ENCODE measurements around the gene PNMA8B.

Gene PNMA8B

DNA sequence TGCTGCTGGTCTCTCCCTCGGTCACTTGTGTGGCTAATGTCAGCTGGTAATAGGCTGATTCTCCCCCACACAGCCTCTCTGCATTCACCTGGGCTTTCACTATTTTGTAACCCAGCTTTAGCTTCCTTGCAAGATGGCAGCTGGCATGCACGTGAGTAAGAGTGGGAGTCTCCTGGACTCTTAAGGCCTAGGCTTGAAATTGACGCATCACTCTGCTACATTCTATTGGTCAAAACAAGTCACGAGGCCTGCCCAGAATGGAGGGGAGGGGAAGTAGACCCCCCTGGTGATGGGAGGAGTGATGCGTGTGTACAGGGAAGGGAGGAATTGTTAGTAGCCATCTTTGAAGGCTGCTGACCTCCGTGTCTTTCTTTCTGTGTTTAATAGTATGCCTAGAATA is 24.9 kb upstream of the PNMA8B start:
- TF ChIP-seq TCF12 (IDR thresholded peaks at IDR 0.05; ENCODE audit: low read depth) (no peak), TAF1 (IDR thresholded peaks at IDR 0.05; ENCODE audit: low read depth) (no peak), FOXM1 (IDR thresholded peaks at IDR 0.05; ENCODE audit: borderline replicate concordance, low read depth) (no peak), EGR1 (IDR thresholded peaks at IDR 0.05) (no peak), YY1 (IDR thresholded peaks at IDR 0.05; ENCODE audit: low read depth) (no peak), TEAD4 (IDR thresholded peaks at IDR 0.05) (no peak), EP300 (IDR thresholded peaks at IDR 0.05; ENCODE audit: borderline replicate concordance) (no peak), ZBTB7A (IDR thresholded peaks at IDR 0.05; ENCODE audit: low read depth) (no peak), CEBPB (IDR thresholded peaks at IDR 0.05) (no peak), CREB1 (IDR thresholded peaks at IDR 0.05; ENCODE audit: low read depth) (no peak), RAD21 (IDR thresholded peaks at IDR 0.05; ENCODE audit: low read depth) (no peak), NFIC (IDR thresholded peaks at IDR 0.05) (no peak)
- TF ChIP-seq, protein P1, sequence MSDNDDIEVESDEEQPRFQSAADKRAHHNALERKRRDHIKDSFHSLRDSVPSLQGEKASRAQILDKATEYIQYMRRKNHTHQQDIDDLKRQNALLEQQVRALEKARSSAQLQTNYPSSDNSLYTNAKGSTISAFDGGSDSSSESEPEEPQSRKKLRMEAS (IDR thresholded peaks at IDR 0.05) = no peak
- TF ChIP-seq, protein P2, sequence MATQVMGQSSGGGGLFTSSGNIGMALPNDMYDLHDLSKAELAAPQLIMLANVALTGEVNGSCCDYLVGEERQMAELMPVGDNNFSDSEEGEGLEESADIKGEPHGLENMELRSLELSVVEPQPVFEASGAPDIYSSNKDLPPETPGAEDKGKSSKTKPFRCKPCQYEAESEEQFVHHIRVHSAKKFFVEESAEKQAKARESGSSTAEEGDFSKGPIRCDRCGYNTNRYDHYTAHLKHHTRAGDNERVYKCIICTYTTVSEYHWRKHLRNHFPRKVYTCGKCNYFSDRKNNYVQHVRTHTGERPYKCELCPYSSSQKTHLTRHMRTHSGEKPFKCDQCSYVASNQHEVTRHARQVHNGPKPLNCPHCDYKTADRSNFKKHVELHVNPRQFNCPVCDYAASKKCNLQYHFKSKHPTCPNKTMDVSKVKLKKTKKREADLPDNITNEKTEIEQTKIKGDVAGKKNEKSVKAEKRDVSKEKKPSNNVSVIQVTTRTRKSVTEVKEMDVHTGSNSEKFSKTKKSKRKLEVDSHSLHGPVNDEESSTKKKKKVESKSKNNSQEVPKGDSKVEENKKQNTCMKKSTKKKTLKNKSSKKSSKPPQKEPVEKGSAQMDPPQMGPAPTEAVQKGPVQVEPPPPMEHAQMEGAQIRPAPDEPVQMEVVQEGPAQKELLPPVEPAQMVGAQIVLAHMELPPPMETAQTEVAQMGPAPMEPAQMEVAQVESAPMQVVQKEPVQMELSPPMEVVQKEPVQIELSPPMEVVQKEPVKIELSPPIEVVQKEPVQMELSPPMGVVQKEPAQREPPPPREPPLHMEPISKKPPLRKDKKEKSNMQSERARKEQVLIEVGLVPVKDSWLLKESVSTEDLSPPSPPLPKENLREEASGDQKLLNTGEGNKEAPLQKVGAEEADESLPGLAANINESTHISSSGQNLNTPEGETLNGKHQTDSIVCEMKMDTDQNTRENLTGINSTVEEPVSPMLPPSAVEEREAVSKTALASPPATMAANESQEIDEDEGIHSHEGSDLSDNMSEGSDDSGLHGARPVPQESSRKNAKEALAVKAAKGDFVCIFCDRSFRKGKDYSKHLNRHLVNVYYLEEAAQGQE (IDR thresholded peaks at IDR 0.05; ENCODE audit: low read depth) = no peak
- TF ChIP-seq, protein P3, sequence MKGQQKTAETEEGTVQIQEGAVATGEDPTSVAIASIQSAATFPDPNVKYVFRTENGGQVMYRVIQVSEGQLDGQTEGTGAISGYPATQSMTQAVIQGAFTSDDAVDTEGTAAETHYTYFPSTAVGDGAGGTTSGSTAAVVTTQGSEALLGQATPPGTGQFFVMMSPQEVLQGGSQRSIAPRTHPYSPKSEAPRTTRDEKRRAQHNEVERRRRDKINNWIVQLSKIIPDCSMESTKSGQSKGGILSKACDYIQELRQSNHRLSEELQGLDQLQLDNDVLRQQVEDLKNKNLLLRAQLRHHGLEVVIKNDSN (IDR thresholded peaks at IDR 0.05) = no peak

DNA sequence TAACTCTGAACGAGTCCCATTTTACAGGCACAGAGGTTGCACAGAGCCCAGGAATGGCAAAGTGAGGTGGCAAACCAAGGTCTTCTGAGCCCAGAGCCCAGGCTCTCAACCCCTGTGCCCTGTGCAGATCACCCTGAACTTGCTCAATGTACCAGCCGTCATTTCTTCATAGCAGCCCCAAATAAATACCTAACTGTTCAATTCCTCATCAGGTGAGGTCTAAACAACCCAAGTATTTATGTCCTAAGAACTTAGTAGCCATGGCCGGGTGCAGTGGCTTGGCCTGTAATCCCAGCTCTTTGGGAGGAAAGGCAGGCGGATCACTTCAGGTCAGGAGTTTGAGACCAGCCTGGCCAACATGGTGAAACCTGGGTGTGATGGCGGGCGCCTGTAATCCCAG is 21.8 kb upstream of the PNMA8B start:
- TF ChIP-seq, protein P1 (IDR thresholded peaks at IDR 0.05) = no peak
- TF ChIP-seq TAF1 (IDR thresholded peaks at IDR 0.05; ENCODE audit: low read depth) (no peak), NFIC (IDR thresholded peaks at IDR 0.05) (no peak), ZBTB7A (IDR thresholded peaks at IDR 0.05; ENCODE audit: low read depth) (no peak), CEBPB (IDR thresholded peaks at IDR 0.05) (no peak), TCF12 (IDR thresholded peaks at IDR 0.05; ENCODE audit: low read depth) (no peak), RAD21 (IDR thresholded peaks at IDR 0.05; ENCODE audit: low read depth) (no peak), FOXM1 (IDR thresholded peaks at IDR 0.05; ENCODE audit: borderline replicate concordance, low read depth) (no peak), EP300 (IDR thresholded peaks at IDR 0.05; ENCODE audit: borderline replicate concordance) (no peak), CREB1 (IDR thresholded peaks at IDR 0.05; ENCODE audit: low read depth) (no peak), TEAD4 (IDR thresholded peaks at IDR 0.05) (no peak)
- TF ChIP-seq, protein P2 (IDR thresholded peaks at IDR 0.05; ENCODE audit: low read depth) = no peak

DNA sequence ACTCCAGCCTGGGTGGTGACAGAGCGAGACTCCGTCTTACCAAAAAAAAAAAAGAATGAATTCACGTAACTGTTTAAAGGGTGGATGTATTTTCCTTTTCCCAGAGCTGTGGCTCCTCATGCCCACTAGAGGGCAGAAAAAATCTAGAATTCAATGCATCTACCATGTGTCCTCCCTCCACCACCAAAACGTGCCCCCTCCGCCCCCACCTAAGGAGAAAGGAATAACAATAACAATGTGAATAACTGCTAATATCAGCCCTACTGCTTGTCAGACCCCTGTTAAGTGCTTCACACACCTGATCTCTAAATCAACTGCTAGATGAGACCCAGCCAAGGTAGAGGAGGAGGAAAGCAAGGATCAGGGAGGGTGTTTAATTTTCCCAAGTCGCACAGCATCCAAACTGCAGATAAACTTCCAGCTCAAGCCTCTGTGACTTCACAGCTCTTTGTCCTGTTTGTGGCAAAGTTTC is 20.2 kb upstream of the PNMA8B start:
- TF ChIP-seq RAD21 (IDR thresholded peaks at IDR 0.05; ENCODE audit: low read depth) (peak; percentile 57), TEAD4 (IDR thresholded peaks at IDR 0.05) (no peak)

DNA sequence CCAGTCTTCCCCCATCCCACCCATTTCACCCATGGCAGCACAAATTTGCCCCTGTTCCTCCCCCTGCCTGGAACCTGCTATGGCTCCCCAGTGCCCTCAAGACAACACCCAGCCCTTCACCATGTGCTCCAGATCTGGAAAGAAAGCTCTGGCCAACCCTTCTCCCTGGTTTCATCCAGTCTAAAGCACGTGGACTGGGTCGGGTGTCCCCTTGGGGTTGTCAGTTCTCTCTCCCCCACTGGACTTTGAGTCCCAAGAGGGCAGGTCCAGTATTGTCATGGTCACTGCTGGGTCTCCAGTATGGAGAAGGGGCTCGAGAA is 19.6 kb upstream of the PNMA8B start:
- TF ChIP-seq CEBPB (IDR thresholded peaks at IDR 0.05) (no peak), TEAD4 (IDR thresholded peaks at IDR 0.05) (no peak), EGR1 (IDR thresholded peaks at IDR 0.05) (no peak), NFIC (IDR thresholded peaks at IDR 0.05) (no peak), ZBTB7A (IDR thresholded peaks at IDR 0.05; ENCODE audit: low read depth) (no peak), CREB1 (IDR thresholded peaks at IDR 0.05; ENCODE audit: low read depth) (no peak), YY1 (IDR thresholded peaks at IDR 0.05; ENCODE audit: low read depth) (no peak)
- TF ChIP-seq, protein P1 (IDR thresholded peaks at IDR 0.05) = no peak
- TF ChIP-seq, protein P2 (IDR thresholded peaks at IDR 0.05; ENCODE audit: low read depth) = no peak
- TF ChIP-seq, protein P3 (IDR thresholded peaks at IDR 0.05) = no peak

Data from Ishikawa (cell line).